ENCODE measurements around the gene SPTSSA. TPM values are rescaled to one million over a fixed set of nuclear protein-coding genes. Genes with fewer than 3 reads are reported as not detected.
A peak's percentile ranks its signal among the peaks of the same experiment; 100 is the strongest.
"Not testable (repeated sequence)": the region's sequence is repeated elsewhere in the genome, so short reads cannot be mapped to it uniquely, and the experiment has no call there.

Gene SPTSSA
- total RNA-seq, 4 donors from 2014 or later = 17.0 to 31.4 (median 21.7) TPM

- H3K4me3 ChIP-seq = no peak overlapping the region
These were observed 27.3 kb upstream of the SPTSSA start for GRCh38 chr14:34489324-34489723.

GRCh38 chr14:34488528-34488927, 26.5 kb upstream of the SPTSSA start:
- no peak for DNase-seq
- no peaks in the 10 kb centered on the region for H3K27me3 ChIP-seq
- H3K9me3 ChIP-seq = no peaks in the 10 kb centered on the region
- H3K4me1 ChIP-seq = no peaks in the 10 kb centered on the region
- no peak overlapping the region for H3K4me3 ChIP-seq
- H3K27ac ChIP-seq = no peak overlapping the region
- no peaks in the 10 kb centered on the region for H3K36me3 ChIP-seq
- TF ChIP-seq POLR2A (IDR thresholded peaks at IDR 0.05) = no peak
- no peak for TF ChIP-seq CTCF (IDR thresholded peaks at IDR 0.05)

More at GRCh38 chr14:34489324-34489723, 27.3 kb upstream of the SPTSSA start:
- Histone ChIP-seq H3K27ac (no peak overlapping the region), H3K27me3 (no peaks in the 10 kb centered on the region), H3K9me3 (no peaks in the 10 kb centered on the region), H3K4me1 (no peaks in the 10 kb centered on the region), H3K36me3 (no peaks in the 10 kb centered on the region)
- no peak for TF ChIP-seq POLR2A (IDR thresholded peaks at IDR 0.05)
- TF ChIP-seq CTCF (IDR thresholded peaks at IDR 0.05) = no peak
- no peak for DNase-seq

- H3K27ac ChIP-seq = no peak overlapping the region
- no peak overlapping the region for H3K4me3 ChIP-seq
These were observed 22.7 kb upstream of the SPTSSA start for GRCh38 chr14:34484726-34485125.

GRCh38 chr14:34482463-34482862, 20.4 kb upstream of the SPTSSA start:
- Histone ChIP-seq H3K4me1 (no peaks in the 10 kb centered on the region), H3K27ac (no peak overlapping the region), H3K9me3 (no peaks in the 10 kb centered on the region), H3K4me3 (no peak overlapping the region), H3K27me3 (no peaks in the 10 kb centered on the region), H3K36me3 (no peaks in the 10 kb centered on the region)
- DNase-seq = peak in 1 of 3 donors; percentile 2
- TF ChIP-seq POLR2A (IDR thresholded peaks at IDR 0.05) (no peak), CTCF (IDR thresholded peaks at IDR 0.05) (no peak)

More at GRCh38 chr14:34484726-34485125, 22.7 kb upstream of the SPTSSA start:
- peak in 1 of 3 donors; percentile 2 for DNase-seq
- no peaks in the 10 kb centered on the region for H3K36me3 ChIP-seq
- TF ChIP-seq CTCF (IDR thresholded peaks at IDR 0.05) (no peak), POLR2A (IDR thresholded peaks at IDR 0.05) (no peak)
- H3K27me3 ChIP-seq = no peaks in the 10 kb centered on the region
- H3K4me1 ChIP-seq = no peaks in the 10 kb centered on the region
- H3K9me3 ChIP-seq = no peaks in the 10 kb centered on the region

GRCh38 chr14:34479694-34480093, 17.7 kb upstream of the SPTSSA start:
- no peak for TF ChIP-seq POLR2A (IDR thresholded peaks at IDR 0.05)
- no peak for TF ChIP-seq CTCF (IDR thresholded peaks at IDR 0.05)
- no peak overlapping the region for H3K4me3 ChIP-seq
- no peak overlapping the region for H3K27ac ChIP-seq
- H3K36me3 ChIP-seq = no peaks in the 10 kb centered on the region
- no peaks in the 10 kb centered on the region for H3K9me3 ChIP-seq
- H3K4me1 ChIP-seq = no peaks in the 10 kb centered on the region
- no peak for DNase-seq
- no peaks in the 10 kb centered on the region for H3K27me3 ChIP-seq

GRCh38 chr14:34478261-34478660, 16.2 kb upstream of the SPTSSA start:
- Histone ChIP-seq H3K36me3 (no peaks in the 10 kb centered on the region), H3K9me3 (no peaks in the 10 kb centered on the region), H3K27me3 (no peaks in the 10 kb centered on the region), H3K4me3 (no peak overlapping the region), H3K27ac (no peak overlapping the region), H3K4me1 (no peaks in the 10 kb centered on the region)
- DNase-seq = no peak
- TF ChIP-seq CTCF (IDR thresholded peaks at IDR 0.05) = no peak
- TF ChIP-seq POLR2A (IDR thresholded peaks at IDR 0.05) = no peak

- DNase-seq = peak in 1 of 3 donors; percentile 26
- H3K4me1 ChIP-seq, H3K4me3 ChIP-seq, H3K36me3 ChIP-seq, H3K27ac ChIP-seq, H3K27me3 ChIP-seq, H3K9me3 ChIP-seq: not testable (repeated sequence)
These were observed 14.0 kb upstream of the SPTSSA start for GRCh38 chr14:34476036-34476435.
